Psoas muscle (tissue), 8 donors: ENCODE measurements around the gene PDE6C. TPM values are rescaled to one million over a fixed set of nuclear protein-coding genes. Genes with fewer than 3 reads are reported as not detected.

Source experiments
- ATAC-seq, 4 donors: fragments of 200-7000 bp; cut with Tn5 transposase; one replicate each; pipeline ENCODE4 v1.9.1; 2020; ENCODE audit warnings: moderate library complexity in 3 of 4, mild to moderate bottlenecking in 2 of 4
- DNase-seq, 2 donors: peaks; one replicate each; pipeline ENCODE4 v3.0.0-alpha.2; 2020
- H3K27ac ChIP-seq: fragments of 200-600 bp; one replicate; pipeline ENCODE4 v1.8.0; 2022
- H3K27me3 ChIP-seq, 3 donors: fragments of 200-600 bp in 1 of 3; one replicate each; pipeline versions ENCODE4 v1.6.1 to v1.8.0; 2013 to 2022; ENCODE audit warnings: low read length in 2 of 3, mild to moderate bottlenecking in 2 of 3, moderate library complexity in 1 of 3; ENCODE audit not compliant: insufficient read depth in 3 of 3
- H3K36me3 ChIP-seq, 2 donors: fragments of 200-600 bp in 1 of 2; one replicate each; pipeline versions ENCODE4 v1.6.1 to v1.8.0; 2013 to 2022; ENCODE audit warnings: low read depth in 1 of 2, mild to moderate bottlenecking in 1 of 2, moderate library complexity in 1 of 2; ENCODE audit not compliant: insufficient read depth in 1 of 2
- H3K4me1 ChIP-seq: fragments of 200-600 bp; one replicate; pipeline ENCODE4 v1.8.0; 2022
- H3K4me3 ChIP-seq: fragments of 200-600 bp; one replicate; pipeline ENCODE4 v1.8.0; 2022; ENCODE audit warnings: mild to moderate bottlenecking
- H3K9me3 ChIP-seq: fragments of 200-600 bp; one replicate; pipeline ENCODE4 v1.8.0; 2022
- WGBS, 3 donors: extraction: QIAGEN DNeasy Blood & Tissue Kit; methylation state at CpG; one replicate each; pipeline versions ENCODE4 v1.1.6 to v1.1.7; 2013; 5-methylcytosine and 5-hydroxymethylcytosine counted together
- intact Hi-C, 2 donors: fragments of 100-400 bp; cut with DNase I; formaldehyde crosslinking; loops; one replicate each; pipeline versions ENCODE4 v1.11.0 to v1.14.2; 2022
- polyA plus RNA-seq, 3 donors: library from polyadenylated mRNA; stranded (reverse); fragments of 200-250 nt; gene quantifications; one replicate each; pipeline ENCODE4 v1.2.3, GENCODE V29; 2013
- total RNA-seq, 4 donors: library from RNA; stranded (reverse); fragmentation: NEBNext Ultra II Directional in 2 of 4; extraction: Animal tissue kit (Norgen Biotek cat#: 25700) in 2 of 4; gene quantifications; one replicate each; pipeline versions ENCODE4 v1.2.1 to v1.2.4, GENCODE V29; 2021 to 2023
- TF ChIP-seq, protein P1 (sequence below): fragments of 200-600 bp; IDR thresholded peaks from one replicate; pipeline ENCODE4 v1.8.0; 2022; ENCODE audit warnings: antibody characterized with exemption
- donor health status: healthy with polysubstance abuse.
- donor health status: DM: no; HTN: no; CAD: no; lungs with moderate emphysema.
- donor health status: Bipolar disorder and iron deficiency.
- donor health status: healthy.
- donor health status: DM: yes; HTN: yes; CAD: no.
- donor health status: DM: no; HTN: no; CAD: no.
- donor health status: DM: no; HTN: no; CAD: no.
- donor health status: DM: yes; HTN: yes; CAD: no.

Gene PDE6C
- total and polyA plus RNA-seq, 7 donors, result not detected

DNA sequence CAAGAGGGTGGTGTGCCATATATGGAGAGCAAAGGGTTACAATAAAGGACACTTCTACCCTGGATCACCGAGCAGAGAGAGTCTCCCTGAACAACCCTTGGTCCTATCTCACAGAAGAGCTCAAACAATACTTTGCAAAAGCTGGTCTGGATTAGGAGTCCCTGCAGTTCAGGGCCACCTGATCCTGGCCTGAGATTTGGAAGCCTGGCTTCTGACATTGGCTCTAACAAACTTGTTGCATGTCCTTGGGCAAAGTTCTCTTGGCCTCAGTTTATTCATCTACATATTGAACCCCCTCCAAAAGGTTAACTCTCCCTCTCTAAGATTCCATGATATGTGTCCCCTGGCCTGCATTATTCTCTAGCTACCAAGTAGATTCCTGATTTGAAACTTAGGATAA lies 13.0 kb upstream of the PDE6C start:
- WGBS, 3 donors, result 17 to 39% (median 33%) methylated on average over 1 of the region's 1 CpG
- no peak for ATAC-seq
- no peaks in the 10 kb centered on the region for H3K36me3 ChIP-seq
- intact Hi-C loops, result no loop called here
- peaks cover 0 to 49% (median 0%) of the 10 kb centered on the region in 3 donors for H3K27me3 ChIP-seq
- no peak overlapping the region for H3K27ac ChIP-seq
- TF ChIP-seq, protein P1, sequence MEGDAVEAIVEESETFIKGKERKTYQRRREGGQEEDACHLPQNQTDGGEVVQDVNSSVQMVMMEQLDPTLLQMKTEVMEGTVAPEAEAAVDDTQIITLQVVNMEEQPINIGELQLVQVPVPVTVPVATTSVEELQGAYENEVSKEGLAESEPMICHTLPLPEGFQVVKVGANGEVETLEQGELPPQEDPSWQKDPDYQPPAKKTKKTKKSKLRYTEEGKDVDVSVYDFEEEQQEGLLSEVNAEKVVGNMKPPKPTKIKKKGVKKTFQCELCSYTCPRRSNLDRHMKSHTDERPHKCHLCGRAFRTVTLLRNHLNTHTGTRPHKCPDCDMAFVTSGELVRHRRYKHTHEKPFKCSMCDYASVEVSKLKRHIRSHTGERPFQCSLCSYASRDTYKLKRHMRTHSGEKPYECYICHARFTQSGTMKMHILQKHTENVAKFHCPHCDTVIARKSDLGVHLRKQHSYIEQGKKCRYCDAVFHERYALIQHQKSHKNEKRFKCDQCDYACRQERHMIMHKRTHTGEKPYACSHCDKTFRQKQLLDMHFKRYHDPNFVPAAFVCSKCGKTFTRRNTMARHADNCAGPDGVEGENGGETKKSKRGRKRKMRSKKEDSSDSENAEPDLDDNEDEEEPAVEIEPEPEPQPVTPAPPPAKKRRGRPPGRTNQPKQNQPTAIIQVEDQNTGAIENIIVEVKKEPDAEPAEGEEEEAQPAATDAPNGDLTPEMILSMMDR, result no peak
- no peaks in the 10 kb centered on the region for H3K4me1 ChIP-seq
- H3K9me3 ChIP-seq, result no peaks in the 10 kb centered on the region
- no peak overlapping the region for H3K4me3 ChIP-seq
- DNase-seq, result no peak

- DNase-seq, result no peak
- Histone ChIP-seq H3K36me3 (no peaks in the 10 kb centered on the region), H3K4me3 (no peak overlapping the region), H3K27me3 (peaks cover 0 to 49% (median 2%) of the 10 kb centered on the region in 3 donors), H3K9me3 (no peaks in the 10 kb centered on the region), H3K4me1 (no peaks in the 10 kb centered on the region), H3K27ac (no peak overlapping the region)
- TF ChIP-seq, protein P1, result no peak
- intact Hi-C loops, result no loop called here
- WGBS, 3 donors, result 76 to 81% (median 80%) methylated on average over 4 of the region's 4 CpGs
- no peak for ATAC-seq
Observed at GRCh38 chr10:93599778-93600177, 12.6 kb upstream of the PDE6C start.

GRCh38 chr10:93600446-93601145 lies 11.7 kb upstream of the PDE6C start:
- Histone ChIP-seq H3K4me3 (peak overlapping the region; percentile 54), H3K27me3 (peaks cover 0 to 49% (median 2%) of the 10 kb centered on the region in 3 donors), H3K9me3 (no peaks in the 10 kb centered on the region), H3K27ac (no peak overlapping the region), H3K4me1 (no peaks in the 10 kb centered on the region), H3K36me3 (no peaks in the 10 kb centered on the region)
- DNase-seq (peak; percentile 27 to 55), ATAC-seq (no peak)
- TF ChIP-seq, protein P1, result no peak
- intact Hi-C loops, result no loop called here
- WGBS, 3 donors, result 5 to 9% (median 8%) methylated on average over 48 to 60 of the region's 60 CpGs

DNA sequence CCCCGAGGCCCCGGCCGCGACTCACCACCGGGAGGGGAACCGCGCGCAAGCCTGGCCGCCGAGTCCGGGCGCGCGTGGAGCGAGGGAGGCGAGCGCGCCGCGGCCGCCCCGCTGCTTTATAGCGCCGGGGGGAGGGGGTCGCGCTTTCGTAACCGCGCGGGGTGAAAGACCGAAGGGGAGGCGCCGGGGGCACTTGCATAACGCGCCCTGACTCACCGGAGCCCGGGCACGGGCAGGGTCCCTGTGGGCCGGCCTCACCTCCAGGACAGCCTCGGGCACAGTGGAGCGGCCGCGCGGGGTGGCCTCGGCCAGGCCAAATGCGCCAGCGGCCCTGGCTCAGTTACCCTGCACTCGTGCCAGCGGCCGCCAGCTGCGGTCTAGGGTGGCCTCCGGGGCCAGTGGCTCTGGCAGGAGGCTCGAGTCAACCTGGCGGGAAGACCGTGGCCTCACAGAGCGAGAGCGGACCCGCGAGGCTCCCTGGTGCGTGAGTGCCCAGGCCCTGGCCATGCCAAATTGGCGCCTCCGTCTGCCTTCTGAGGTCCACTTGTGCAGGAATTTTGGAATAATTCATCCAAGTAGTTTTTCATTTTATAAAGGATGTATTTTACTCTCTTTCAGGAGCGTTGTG lies 11.1 kb upstream of the PDE6C start, which contains the start of gene RBP4:
RBP4 (minus strand) TSS at position 90 of the 628 bp plus-strand sequence. CDS start 207 bp downstream, outside the sequence.
- ATAC-seq (peak; percentile 23 to 59 (median 56)), DNase-seq (peak; percentile 51 to 55)
- TF ChIP-seq, protein P1, result no peak
- Histone ChIP-seq H3K27me3 (peaks cover 0 to 49% (median 2%) of the 10 kb centered on the region in 3 donors), H3K36me3 (no peaks in the 10 kb centered on the region), H3K27ac (no peak within 1 kb of the TSS), H3K4me3 (peak within 1 kb of the TSS; percentile 54), H3K4me1 (no peaks in the 10 kb centered on the region), H3K9me3 (no peaks in the 10 kb centered on the region)
- intact Hi-C loops, result no loop called here
- 1 to 2% (median 1%) methylated on average over 38 to 63 of the region's 63 CpGs for WGBS, 3 donors
